Breast epithelium (tissue), 3 donors: ENCODE results near the gene SF3B4.

Experiments used
- CTCF ChIP-seq, 3 donors: fragments of 450-650 bp; IDR thresholded peaks; one replicate each; pipeline ENCODE4 v1.5.1; 2016 to 2017; ENCODE audit warnings: antibody characterized with exemption in 3 of 3, mild to moderate bottlenecking in 3 of 3, moderate library complexity in 3 of 3
- POLR2A ChIP-seq: fragments of 450-650 bp; IDR thresholded peaks from one replicate; pipeline ENCODE4 v1.6.1; 2016; ENCODE audit warnings: antibody characterized with exemption, mild to moderate bottlenecking, moderate library complexity
- POLR2AphosphoS5 ChIP-seq, 3 donors: sonication (generic); formaldehyde crosslinking; IDR thresholded peaks; one replicate each; pipeline ENCODE4 v1.6.1; 2017; ENCODE audit warnings: antibody characterized with exemption in 3 of 3

- TF ChIP-seq CTCF (IDR thresholded peaks at IDR 0.05) (no peak), POLR2A (no peak), POLR2AphosphoS5 (IDR thresholded peaks at IDR 0.05) (no peak)
Measured at GRCh38 chr1:149881876-149882275, 45.7 kb downstream of the SF3B4 start.
